NCI-H748 treated with DMSO at 0.1 percent for 48 hours (cell line): ENCODE results near the gene CMSS1.
"Not testable (repeated sequence)": the region's sequence is repeated elsewhere in the genome, so short reads cannot be mapped to it uniquely, and the experiment has no call there.

Source experiments
- DNase-seq: peaks from one replicate; lab custom pipeline; 2025; lab: John Stamatoyannopoulos, UW

CMSS1 gene

GRCh38 chr3:99818818-99819217 lies 1.2 kb downstream of the CMSS1 start:
- DNase-seq = no peak

GRCh38 chr3:99823723-99824711 lies 6.4 kb downstream of the CMSS1 start:
- DNase-seq = no peak

GRCh38 chr3:99825004-99825640 lies 7.5 kb downstream of the CMSS1 start:
- DNase-seq = no peak

GRCh38 chr3:99829844-99830243 lies 12.2 kb downstream of the CMSS1 start:
- DNase-seq = no peak

- DNase-seq = no peak
Observed at GRCh38 chr3:99833617-99834205, 16.0 kb downstream of the CMSS1 start.

GRCh38 chr3:99834211-99834957 lies 16.7 kb downstream of the CMSS1 start:
- no peak for DNase-seq

GRCh38 chr3:99836681-99837080 lies 19.0 kb downstream of the CMSS1 start:
- DNase-seq = no peak

GRCh38 chr3:99837715-99838114 lies 20.1 kb downstream of the CMSS1 start:
- DNase-seq = no peak

GRCh38 chr3:99838755-99839154 lies 21.1 kb downstream of the CMSS1 start:
- DNase-seq = no peak

GRCh38 chr3:99839613-99840012 lies 22.0 kb downstream of the CMSS1 start:
- no peak for DNase-seq

GRCh38 chr3:99841949-99842348 lies 24.3 kb downstream of the CMSS1 start:
- DNase-seq = not testable (repeated sequence)

GRCh38 chr3:99842826-99843589 lies 25.3 kb downstream of the CMSS1 start:
- DNase-seq = peak; percentile 44

GRCh38 chr3:99843590-99844258 lies 26.1 kb downstream of the CMSS1 start:
- no peak for DNase-seq

- DNase-seq = no peak
Observed at GRCh38 chr3:99845331-99845730, 27.7 kb downstream of the CMSS1 start.

GRCh38 chr3:99845999-99846398 lies 28.3 kb downstream of the CMSS1 start:
- DNase-seq = no peak

GRCh38 chr3:99846477-99847160 lies 29.0 kb downstream of the CMSS1 start:
- peak; percentile 22 for DNase-seq

GRCh38 chr3:99848433-99848832 lies 30.8 kb downstream of the CMSS1 start:
- no peak for DNase-seq

- DNase-seq = no peak
Observed at GRCh38 chr3:99850608-99851007, 32.9 kb downstream of the CMSS1 start.

GRCh38 chr3:99851955-99852354 lies 34.3 kb downstream of the CMSS1 start:
- no peak for DNase-seq

GRCh38 chr3:99852851-99853250 lies 35.2 kb downstream of the CMSS1 start:
- DNase-seq = no peak
